Measurements from ENCODE around the gene RAB11B. TPM values are rescaled to one million over a fixed set of nuclear protein-coding genes. Genes with fewer than 3 reads are reported as not detected.
A peak's percentile ranks its signal among the peaks of the same experiment; 100 is the strongest.

Gene RAB11B
- total and polyA plus RNA-seq, 2 of the 13 experiments (the other 11 are each of a cell fraction or from before 2014, with no cell fraction given) = 6.0 to 28.4 TPM

DNA sequence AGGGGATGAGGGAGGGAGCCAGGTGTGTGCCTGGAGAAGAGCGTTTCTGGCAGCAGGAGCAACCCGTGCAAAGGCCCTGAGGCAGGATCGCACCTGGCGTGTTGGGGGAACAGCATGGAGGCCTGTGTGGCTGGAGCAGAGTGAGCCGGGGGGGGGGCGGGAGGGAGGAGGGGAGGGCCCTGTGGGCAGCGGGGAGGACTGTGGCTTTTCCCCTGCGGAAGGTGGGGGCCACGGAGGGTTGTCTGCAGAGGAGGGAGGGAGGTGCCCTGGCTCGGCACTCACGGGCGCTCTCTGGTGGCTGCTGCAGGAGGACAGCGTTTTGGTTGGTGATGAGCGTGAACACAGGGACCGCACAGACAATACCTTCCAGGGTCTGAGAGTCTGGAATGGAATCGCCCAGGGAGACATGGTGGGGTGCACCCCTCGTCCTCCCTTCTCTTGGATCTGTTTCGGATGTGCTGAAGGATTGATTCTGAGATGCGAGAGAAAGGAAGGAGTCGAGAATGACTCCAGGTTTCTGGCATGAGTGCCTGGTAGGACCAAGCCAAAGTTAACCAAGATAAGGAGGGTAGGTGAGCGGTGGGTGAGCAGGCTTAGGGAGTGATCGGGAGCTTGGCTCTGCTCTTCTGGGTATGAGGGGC lies 6.5 kb downstream of the RAB11B start (continued):
- TF ChIP-seq, protein P1, sequence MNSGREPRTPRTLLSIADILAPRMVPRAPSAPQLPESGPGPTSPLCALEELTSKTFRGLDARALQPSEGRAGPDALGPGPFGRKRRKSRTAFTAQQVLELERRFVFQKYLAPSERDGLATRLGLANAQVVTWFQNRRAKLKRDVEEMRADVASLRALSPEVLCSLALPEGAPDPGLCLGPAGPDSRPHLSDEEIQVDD (CRISPR knock-in tag; IDR thresholded peaks at IDR 0.05; ENCODE audit: borderline replicate concordance) = no peak
- TF ChIP-seq, protein P2, sequence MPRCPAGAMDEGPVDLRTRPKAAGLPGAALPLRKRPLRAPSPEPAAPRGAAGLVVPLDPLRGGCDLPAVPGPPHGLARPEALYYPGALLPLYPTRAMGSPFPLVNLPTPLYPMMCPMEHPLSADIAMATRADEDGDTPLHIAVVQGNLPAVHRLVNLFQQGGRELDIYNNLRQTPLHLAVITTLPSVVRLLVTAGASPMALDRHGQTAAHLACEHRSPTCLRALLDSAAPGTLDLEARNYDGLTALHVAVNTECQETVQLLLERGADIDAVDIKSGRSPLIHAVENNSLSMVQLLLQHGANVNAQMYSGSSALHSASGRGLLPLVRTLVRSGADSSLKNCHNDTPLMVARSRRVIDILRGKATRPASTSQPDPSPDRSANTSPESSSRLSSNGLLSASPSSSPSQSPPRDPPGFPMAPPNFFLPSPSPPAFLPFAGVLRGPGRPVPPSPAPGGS (CRISPR knock-in tag; IDR thresholded peaks at IDR 0.05) = no peak
- TF ChIP-seq PCBP1 (IDR thresholded peaks at IDR 0.05; ENCODE audit: borderline replicate concordance, low read depth, low read length) (peak; percentile 83; the same call in 1 of the 2 replicates), ZNF264 (CRISPR knock-in tag; IDR thresholded peaks at IDR 0.05) (no peak), GABPB1 (CRISPR knock-in tag; IDR thresholded peaks at IDR 0.05) (0 out of 2 replicates have a peak, but pooled peaks have one; percentile 24), ZNF343 (CRISPR knock-in tag; IDR thresholded peaks at IDR 0.05) (no peak), ARNT2 (CRISPR knock-in tag; IDR thresholded peaks at IDR 0.05; ENCODE audit: low read depth) (no peak), GTF2F1 (IDR thresholded peaks at IDR 0.05; ENCODE audit: low read length) (no peak), ZSCAN9 (CRISPR knock-in tag; IDR thresholded peaks at IDR 0.05; ENCODE audit: borderline replicate concordance) (no peak), NR2F6 (IDR thresholded peaks at IDR 0.05) (no peak), NR2F6 (CRISPR knock-in tag; IDR thresholded peaks at IDR 0.05) (0 out of 2 replicates have a peak, but pooled peaks have one; percentile 16), ATAD3A (CRISPR knock-in tag; IDR thresholded peaks at IDR 0.05) (no peak), MYNN (CRISPR knock-in tag; IDR thresholded peaks at IDR 0.05; ENCODE audit: low read depth) (no peak), ZNF550 (CRISPR knock-in tag; IDR thresholded peaks at IDR 0.05; ENCODE audit: borderline replicate concordance) (no peak), ZNF556 (CRISPR knock-in tag; IDR thresholded peaks at IDR 0.05; ENCODE audit: borderline replicate concordance) (no peak), SALL2 (CRISPR knock-in tag; IDR thresholded peaks at IDR 0.05) (0 out of 2 replicates have a peak, but pooled peaks have one; percentile 51), STAG1 (CRISPR knock-in tag; IDR thresholded peaks at IDR 0.05) (peak; percentile 67), ZNF296 (CRISPR knock-in tag; conservative IDR thresholded peaks at IDR 0.05) (no peak)
- TF ChIP-seq, protein P3, sequence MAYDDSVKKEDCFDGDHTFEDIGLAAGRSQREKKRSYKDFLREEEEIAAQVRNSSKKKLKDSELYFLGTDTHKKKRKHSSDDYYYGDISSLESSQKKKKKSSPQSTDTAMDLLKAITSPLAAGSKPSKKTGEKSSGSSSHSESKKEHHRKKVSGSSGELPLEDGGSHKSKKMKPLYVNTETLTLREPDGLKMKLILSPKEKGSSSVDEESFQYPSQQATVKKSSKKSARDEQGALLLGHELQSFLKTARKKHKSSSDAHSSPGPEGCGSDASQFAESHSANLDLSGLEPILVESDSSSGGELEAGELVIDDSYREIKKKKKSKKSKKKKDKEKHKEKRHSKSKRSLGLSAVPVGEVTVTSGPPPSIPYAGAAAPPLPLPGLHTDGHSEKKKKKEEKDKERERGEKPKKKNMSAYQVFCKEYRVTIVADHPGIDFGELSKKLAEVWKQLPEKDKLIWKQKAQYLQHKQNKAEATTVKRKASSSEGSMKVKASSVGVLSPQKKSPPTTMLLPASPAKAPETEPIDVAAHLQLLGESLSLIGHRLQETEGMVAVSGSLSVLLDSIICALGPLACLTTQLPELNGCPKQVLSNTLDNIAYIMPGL (CRISPR knock-in tag; IDR thresholded peaks at IDR 0.05; ENCODE audit: borderline replicate concordance in 1 of 2, low read depth in 1 of 2) = 0 out of 4 replicates have a peak, but pooled peaks of 1 of the 2 experiments have one; percentile 29
- TF ChIP-seq, protein P4, sequence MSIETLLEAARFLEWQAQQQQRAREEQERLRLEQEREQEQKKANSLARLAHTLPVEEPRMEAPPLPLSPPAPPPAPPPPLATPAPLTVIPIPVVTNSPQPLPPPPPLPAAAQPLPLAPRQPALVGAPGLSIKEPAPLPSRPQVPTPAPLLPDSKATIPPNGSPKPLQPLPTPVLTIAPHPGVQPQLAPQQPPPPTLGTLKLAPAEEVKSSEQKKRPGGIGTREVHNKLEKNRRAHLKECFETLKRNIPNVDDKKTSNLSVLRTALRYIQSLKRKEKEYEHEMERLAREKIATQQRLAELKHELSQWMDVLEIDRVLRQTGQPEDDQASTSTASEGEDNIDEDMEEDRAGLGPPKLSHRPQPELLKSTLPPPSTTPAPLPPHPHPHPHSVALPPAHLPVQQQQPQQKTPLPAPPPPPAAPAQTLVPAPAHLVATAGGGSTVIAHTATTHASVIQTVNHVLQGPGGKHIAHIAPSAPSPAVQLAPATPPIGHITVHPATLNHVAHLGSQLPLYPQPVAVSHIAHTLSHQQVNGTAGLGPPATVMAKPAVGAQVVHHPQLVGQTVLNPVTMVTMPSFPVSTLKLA (IDR thresholded peaks at IDR 0.05) = no peak
- TF ChIP-seq, protein P5, sequence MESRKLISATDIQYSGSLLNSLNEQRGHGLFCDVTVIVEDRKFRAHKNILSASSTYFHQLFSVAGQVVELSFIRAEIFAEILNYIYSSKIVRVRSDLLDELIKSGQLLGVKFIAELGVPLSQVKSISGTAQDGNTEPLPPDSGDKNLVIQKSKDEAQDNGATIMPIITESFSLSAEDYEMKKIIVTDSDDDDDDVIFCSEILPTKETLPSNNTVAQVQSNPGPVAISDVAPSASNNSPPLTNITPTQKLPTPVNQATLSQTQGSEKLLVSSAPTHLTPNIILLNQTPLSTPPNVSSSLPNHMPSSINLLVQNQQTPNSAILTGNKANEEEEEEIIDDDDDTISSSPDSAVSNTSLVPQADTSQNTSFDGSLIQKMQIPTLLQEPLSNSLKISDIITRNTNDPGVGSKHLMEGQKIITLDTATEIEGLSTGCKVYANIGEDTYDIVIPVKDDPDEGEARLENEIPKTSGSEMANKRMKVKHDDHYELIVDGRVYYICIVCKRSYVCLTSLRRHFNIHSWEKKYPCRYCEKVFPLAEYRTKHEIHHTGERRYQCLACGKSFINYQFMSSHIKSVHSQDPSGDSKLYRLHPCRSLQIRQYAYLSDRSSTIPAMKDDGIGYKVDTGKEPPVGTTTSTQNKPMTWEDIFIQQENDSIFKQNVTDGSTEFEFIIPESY (CRISPR knock-in tag; IDR thresholded peaks at IDR 0.05) = peak; percentile 95
- TF ChIP-seq, protein P6, sequence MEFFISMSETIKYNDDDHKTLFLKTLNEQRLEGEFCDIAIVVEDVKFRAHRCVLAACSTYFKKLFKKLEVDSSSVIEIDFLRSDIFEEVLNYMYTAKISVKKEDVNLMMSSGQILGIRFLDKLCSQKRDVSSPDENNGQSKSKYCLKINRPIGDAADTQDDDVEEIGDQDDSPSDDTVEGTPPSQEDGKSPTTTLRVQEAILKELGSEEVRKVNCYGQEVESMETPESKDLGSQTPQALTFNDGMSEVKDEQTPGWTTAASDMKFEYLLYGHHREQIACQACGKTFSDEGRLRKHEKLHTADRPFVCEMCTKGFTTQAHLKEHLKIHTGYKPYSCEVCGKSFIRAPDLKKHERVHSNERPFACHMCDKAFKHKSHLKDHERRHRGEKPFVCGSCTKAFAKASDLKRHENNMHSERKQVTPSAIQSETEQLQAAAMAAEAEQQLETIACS (CRISPR knock-in tag; IDR thresholded peaks at IDR 0.05) = no peak
